ENCODE data around the gene LRMDA.

Gene LRMDA

GRCh38 chr10:75875740-75876139 is 444.3 kb downstream of the LRMDA start:
- no peak for DNase-seq (ENCODE audit: low read depth)

DNA sequence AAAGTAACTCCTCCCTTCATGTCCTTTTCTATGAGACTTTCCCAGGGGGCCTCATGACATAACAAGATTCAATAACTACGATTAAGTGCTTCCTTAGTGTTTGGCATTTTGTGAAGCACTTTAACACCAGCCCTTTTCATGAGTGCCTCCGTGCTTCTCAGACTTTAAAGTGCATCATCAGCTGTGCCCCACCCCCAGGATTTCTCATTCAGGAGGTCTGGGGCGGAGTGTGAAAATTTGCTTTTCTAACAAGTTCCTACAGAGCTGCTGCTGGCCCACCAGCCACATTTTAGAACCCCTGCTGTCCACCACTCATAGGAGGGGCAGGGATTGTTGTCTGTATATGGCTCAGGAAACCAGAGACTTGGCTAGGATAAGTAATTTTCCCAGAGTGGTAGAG is 445.3 kb downstream of the LRMDA start:
- no peak for DNase-seq (ENCODE audit: low read depth)

- DNase-seq (ENCODE audit: low read depth): no peak
Measured at GRCh38 chr10:75877877-75878276, 446.5 kb downstream of the LRMDA start.

DNA sequence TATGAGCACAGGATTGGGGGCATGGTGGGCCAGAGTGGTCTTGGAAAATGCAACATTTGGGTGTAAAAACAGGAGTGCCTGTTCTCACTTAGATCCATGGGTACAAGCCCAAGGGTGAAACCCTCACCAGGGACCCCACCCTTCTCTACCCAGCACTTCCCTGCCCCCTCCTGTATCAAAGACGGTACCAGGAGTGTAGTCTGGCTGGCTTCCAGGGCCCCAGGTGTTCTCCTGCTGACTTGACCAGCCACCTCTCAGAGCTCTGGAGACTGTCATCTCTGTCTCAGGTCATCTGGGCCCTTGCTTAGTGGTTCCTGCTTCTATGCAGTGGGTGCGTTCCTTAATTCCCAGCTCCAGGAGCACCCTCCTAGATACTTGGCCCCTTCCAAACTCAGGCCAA is 447.2 kb downstream of the LRMDA start:
- DNase-seq (ENCODE audit: low read depth): no peak

DNA sequence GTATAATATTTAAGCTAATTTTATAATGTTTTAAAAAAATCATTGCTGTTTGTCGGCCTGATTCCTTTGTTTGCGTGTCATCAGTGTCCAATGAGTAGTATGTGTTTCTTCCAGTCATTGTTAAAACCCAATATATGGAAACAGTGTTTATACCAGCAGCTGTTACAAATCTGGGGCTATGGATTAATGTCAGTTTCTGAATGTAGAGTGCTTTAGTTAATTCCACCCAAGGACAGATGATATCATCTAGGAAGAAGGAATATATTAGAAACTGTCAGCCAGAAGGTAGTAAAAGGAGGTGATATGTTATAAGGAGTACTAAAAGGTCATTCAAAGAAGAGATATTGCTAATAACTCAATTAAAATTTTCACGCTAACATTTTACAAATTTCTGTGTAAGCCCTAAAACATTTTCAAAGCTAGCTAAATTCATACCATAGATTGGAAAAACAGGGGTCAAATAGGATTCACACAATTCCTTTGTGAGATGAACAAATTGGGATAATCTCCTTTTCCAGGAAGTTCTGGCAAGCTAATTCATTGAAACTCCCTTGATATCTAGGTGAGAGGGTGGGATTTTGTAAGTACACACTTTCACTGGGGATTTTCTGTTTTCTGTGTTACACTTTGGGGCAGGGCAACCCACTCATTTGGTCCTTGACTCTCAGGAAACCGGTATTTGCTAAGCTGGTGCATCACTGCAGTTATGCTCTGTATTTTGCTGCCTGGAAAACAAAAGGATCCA is 448.8 kb downstream of the LRMDA start:
- DNase-seq (ENCODE audit: low read depth): no peak

GRCh38 chr10:75883081-75884072 is 452.0 kb downstream of the LRMDA start:
- no peak for DNase-seq (ENCODE audit: low read depth)

- DNase-seq (ENCODE audit: low read depth): no peak
Measured at GRCh38 chr10:75884808-75885207, 453.4 kb downstream of the LRMDA start.

DNA sequence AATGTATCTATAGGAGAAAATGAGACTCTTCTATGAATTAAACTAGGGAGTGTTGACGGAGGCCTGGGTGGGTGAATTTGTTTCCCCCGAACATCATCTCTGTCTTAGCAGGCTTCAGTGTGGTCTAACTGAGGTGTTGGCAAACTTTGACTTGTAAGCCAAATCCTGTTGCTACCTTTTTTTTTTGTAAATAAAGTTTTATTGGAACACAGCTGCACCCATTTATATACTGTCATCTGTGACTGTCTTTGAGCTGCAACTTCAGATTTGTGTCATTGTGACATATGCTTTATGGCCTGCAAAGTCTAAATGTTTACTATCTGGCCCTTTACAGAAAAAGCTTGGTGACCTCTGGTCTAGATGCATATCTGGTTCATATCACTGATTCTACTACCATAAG is 455.9 kb downstream of the LRMDA start:
- no peak for DNase-seq (ENCODE audit: low read depth)

- no peak for DNase-seq (ENCODE audit: low read depth)
Measured at GRCh38 chr10:75887992-75888680, 456.7 kb downstream of the LRMDA start.

DNA sequence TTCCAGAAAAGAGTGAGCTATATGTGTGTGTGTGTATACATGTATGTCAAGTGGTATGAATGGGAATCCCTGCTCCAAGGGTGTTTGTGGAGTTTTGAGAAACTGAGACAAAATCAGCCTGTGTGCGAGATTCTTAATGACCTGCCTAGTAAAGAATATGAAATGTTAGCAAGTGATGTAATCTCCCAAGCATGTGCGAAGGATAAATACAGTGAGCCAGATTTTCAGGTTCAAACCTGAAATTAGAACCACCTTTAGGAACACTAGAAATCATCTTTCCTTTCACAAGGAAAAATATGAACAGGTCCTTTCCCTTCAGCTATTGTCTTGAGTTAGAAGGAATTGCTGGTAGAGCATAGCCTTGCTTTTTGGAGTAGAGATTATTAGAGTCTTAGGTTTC is 457.6 kb downstream of the LRMDA start:
- DNase-seq (ENCODE audit: low read depth): no peak

DNA sequence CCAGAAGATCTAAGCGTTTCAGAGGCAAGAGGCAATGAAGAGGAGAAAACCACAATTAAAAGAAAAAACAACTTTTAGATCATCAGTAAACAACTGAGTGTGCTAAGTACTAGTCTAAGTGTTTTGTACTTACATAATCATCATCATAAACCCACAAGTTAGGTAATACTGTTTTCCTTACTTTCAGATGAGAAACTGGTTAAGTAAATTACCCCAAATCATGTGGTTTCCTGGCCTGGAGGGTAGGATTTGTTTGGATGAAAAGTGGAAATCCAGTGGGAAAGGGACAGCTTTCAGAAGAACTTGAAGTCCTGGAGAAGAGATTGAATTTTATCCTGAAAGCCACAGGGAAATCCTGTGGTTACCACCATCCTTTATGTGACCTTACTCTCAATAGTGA is 463.3 kb downstream of the LRMDA start:
- DNase-seq (ENCODE audit: low read depth): no peak

DNA sequence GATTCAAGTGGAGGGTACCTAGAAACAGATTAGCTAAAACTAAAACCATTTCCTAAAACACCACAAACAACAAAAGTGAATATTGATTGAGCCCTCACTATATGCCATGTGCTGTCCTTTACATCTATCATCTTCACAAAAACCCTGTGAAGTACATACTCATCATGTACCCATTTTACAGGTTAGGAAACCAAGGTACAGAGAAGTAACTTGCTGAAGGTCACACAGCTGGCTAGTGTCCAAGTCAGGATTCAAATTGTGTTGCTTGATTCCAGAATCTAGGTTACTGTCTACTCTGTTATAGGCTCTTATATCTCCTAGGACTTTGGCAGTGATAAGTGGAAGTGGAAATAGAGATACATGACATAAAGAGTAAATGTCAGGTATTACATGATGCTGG is 463.8 kb downstream of the LRMDA start:
- no peak for DNase-seq (ENCODE audit: low read depth)

- no peak for DNase-seq (ENCODE audit: low read depth)
Measured at GRCh38 chr10:75899816-75900390, 468.5 kb downstream of the LRMDA start.

GRCh38 chr10:75902816-75903215 is 471.4 kb downstream of the LRMDA start:
- no peak for DNase-seq (ENCODE audit: low read depth)

DNA sequence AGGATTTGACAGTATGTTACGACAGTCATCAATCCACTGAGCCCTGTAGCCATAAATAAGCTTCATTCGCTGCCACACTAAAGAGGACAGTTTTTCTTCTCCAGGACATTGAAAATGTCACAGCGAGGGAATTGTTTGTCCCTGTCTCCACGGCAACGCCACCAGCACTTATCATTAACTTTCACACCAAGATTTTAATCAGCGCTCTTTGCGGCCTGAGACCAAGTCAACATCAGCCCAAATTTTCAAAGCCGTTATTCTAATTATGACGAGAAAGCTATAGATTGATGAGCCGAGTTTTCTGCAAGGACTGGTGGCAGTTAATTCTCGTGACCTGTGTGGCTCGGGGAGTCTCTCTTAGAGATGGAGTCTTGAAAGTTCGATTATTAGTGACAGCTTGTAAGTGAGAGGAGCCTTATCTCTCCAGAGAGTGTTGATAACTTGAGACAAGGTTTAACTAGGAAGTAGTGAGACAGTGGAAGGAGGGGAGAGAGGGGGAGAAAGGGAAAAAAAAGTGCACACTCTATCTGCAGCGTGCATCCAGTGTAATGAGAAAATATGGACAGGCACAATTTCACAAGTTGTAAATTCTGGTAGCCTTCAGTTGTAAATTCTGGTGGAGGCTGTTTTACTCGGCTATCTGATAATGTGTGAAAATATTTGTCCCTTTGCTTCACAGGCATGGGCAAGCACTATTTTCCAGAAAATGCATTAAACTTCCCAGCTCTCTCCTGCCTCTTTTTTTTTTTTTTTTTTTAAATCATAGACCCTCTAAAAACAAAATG is 473.3 kb downstream of the LRMDA start:
- DNase-seq (ENCODE audit: low read depth): no peak

GRCh38 chr10:75905490-75905889 is 474.1 kb downstream of the LRMDA start:
- no peak for DNase-seq (ENCODE audit: low read depth)

GRCh38 chr10:75910032-75910431 is 478.6 kb downstream of the LRMDA start:
- no peak for DNase-seq (ENCODE audit: low read depth)

- DNase-seq (ENCODE audit: low read depth): no peak
Measured at GRCh38 chr10:75911426-75911825, 480.0 kb downstream of the LRMDA start.

DNA sequence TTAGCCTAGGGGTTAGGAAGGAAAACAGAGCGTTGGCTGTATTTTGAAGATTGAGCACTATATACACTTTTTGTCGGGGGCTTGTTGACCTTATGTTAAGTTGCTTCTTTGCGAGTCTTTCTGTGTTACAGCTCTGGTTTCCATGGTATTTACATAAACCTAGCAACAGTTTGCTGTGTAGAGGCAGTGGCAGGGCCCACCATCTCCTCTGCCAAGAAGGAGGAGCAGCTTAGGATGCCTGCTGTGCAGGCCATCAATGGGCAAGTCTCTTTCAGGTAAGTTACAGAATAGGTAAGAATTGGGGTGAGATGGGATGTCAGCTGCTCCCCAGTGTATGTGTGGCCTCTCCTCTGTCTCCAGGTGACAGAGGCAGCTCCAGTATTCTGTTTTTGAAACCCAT is 485.5 kb downstream of the LRMDA start:
- DNase-seq (ENCODE audit: low read depth): no peak

GRCh38 chr10:75919913-75920312 is 488.5 kb downstream of the LRMDA start:
- no peak for DNase-seq (ENCODE audit: low read depth)

GRCh38 chr10:75922435-75922834 is 491.0 kb downstream of the LRMDA start:
- no peak for DNase-seq (ENCODE audit: low read depth)

Measured in activated T-helper 9 cell treated with anti-CD3 and anti-CD28 coated beads, Interleukin-2, amount 50 U/mL, for 16 hours (primary cell).